WTC11 (cell line): Measurements from ENCODE around the gene OR8B2. TPM values are rescaled to one million over a fixed set of nuclear protein-coding genes. Genes with fewer than 3 reads are reported as not detected.

Experiments used
- ATAC-seq: fragments of 200-7000 bp; cut with Tn5 transposase; 2 replicates; pipeline ENCODE4 v1.10.0; 2021; ENCODE audit warnings: mild to moderate bottlenecking, moderate library complexity
- Bru-seq: library from RNA; stranded (reverse); fragments of 400-500 nt; gene quantifications from one replicate; lab custom pipeline; 2021; lab: Mats Ljungman, UMichigan
- CTCF ChIA-PET: fragments of 300-600 bp; sonication (Branson Sonifier 250); formaldehyde crosslinking; loops from one replicate; lab custom pipeline; 2021; ENCODE audit warnings: antibody characterized with exemption; lab: Charles Lee
- POLR2A ChIA-PET: fragments of 350-600 bp; sonication (Branson Sonifier 250); formaldehyde crosslinking; loops from one replicate; lab custom pipeline; 2021; ENCODE audit warnings: antibody characterized with exemption; lab: Charles Lee
- DNase-seq: peaks from one replicate; pipeline ENCODE4 v3.0.0; 2021; ENCODE audit warnings: low spot score
- H3K27ac Mint-ChIP-seq: 2 replicates; pipeline ENCODE4 v1.8.0; 2021; ENCODE audit warnings: mixed read lengths
- H3K27me3 Mint-ChIP-seq: 2 replicates; pipeline ENCODE4 v1.8.0; 2021; ENCODE audit warnings: low read depth, mild to moderate bottlenecking, moderate library complexity, mixed read lengths
- H3K36me3 Mint-ChIP-seq: 2 replicates; pipeline ENCODE4 v1.8.0; 2021; ENCODE audit warnings: mixed read lengths
- H3K4me1 Mint-ChIP-seq: 2 replicates; pipeline ENCODE4 v1.8.0; 2022; ENCODE audit warnings: mixed read lengths
- H3K4me3 Mint-ChIP-seq: 2 replicates; pipeline ENCODE4 v1.8.0; 2021; ENCODE audit warnings: mild to moderate bottlenecking, moderate library complexity, mixed read lengths
- H3K9me3 Mint-ChIP-seq: 2 replicates; pipeline ENCODE4 v1.8.0; 2021; ENCODE audit warnings: mixed read lengths
- ATF2 ChIP-seq: sonication (generic); formaldehyde crosslinking; IDR thresholded peaks from 2 replicates; pipeline ENCODE4 v1.8.1; 2022; ENCODE audit warnings: low read depth, missing genetic modification reagents, borderline replicate concordance
- CREB1 ChIP-seq: sonication (generic); formaldehyde crosslinking; IDR thresholded peaks from 2 replicates; pipeline ENCODE4 v1.8.0; 2023; ENCODE audit warnings: mild to moderate bottlenecking, missing genetic modification reagents
- FOXK1 ChIP-seq: sonication (generic); formaldehyde crosslinking; IDR thresholded peaks from 2 replicates; pipeline ENCODE4 v1.8.0; 2022; ENCODE audit warnings: mild to moderate bottlenecking, moderate library complexity, missing genetic modification reagents
- GTF2I ChIP-seq: fragments of 250-450 bp; sonication (Bioruptor Pico); conservative IDR thresholded peaks from 2 replicates; pipeline ENCODE4 v1.4.0; 2021; ENCODE audit warnings: mild to moderate bottlenecking
- SMAD4 ChIP-seq: sonication (generic); formaldehyde crosslinking; IDR thresholded peaks from 2 replicates; pipeline ENCODE4 v1.8.0; 2022; ENCODE audit warnings: mild to moderate bottlenecking, missing genetic modification reagents
- SP1 ChIP-seq: sonication (generic); formaldehyde crosslinking; conservative IDR thresholded peaks from 2 replicates; pipeline ENCODE4 v1.8.1; 2022; ENCODE audit warnings: missing genetic modification reagents
- TEAD4 ChIP-seq: sonication (generic); formaldehyde crosslinking; IDR thresholded peaks from 2 replicates; pipeline ENCODE4 v1.8.0; 2022; ENCODE audit warnings: mild to moderate bottlenecking, missing genetic modification reagents
- ZNF138 ChIP-seq: sonication (generic); formaldehyde crosslinking; conservative IDR thresholded peaks from 2 replicates; pipeline ENCODE4 v1.8.1; 2022; ENCODE audit warnings: mild to moderate bottlenecking, moderate library complexity, missing genetic modification reagents
- ZNF263 ChIP-seq: sonication (generic); formaldehyde crosslinking; IDR thresholded peaks from 2 replicates; pipeline ENCODE4 v1.8.1; 2022; ENCODE audit warnings: low read depth, mild to moderate bottlenecking, moderate library complexity, missing genetic modification reagents
- ZNF281 ChIP-seq: sonication (generic); formaldehyde crosslinking; IDR thresholded peaks from 2 replicates; pipeline ENCODE4 v1.8.0; 2023; ENCODE audit warnings: mild to moderate bottlenecking, missing genetic modification reagents
- long read RNA-seq, 3 experiments: library from RNA in 1 of 3; library from capped mRNA in 1 of 3; library from polyadenylated mRNA in 1 of 3; unstranded in 2 of 3; stranded (forward) in 1 of 3; transcript quantifications; one replicate each; pipeline ENCODE4 v2.0.0, GENCODE V29; 2021
- total RNA-seq: library from RNA; stranded (reverse); gene quantifications from 3 replicates; pipeline ENCODE4 v1.2.3, GENCODE V29; 2021
- TF ChIP-seq, protein P1 (sequence below): sonication (generic); formaldehyde crosslinking; IDR thresholded peaks from 2 replicates; pipeline ENCODE4 v1.8.0; 2022; ENCODE audit warnings: mild to moderate bottlenecking, missing genetic modification reagents
- TF ChIP-seq, protein P2 (sequence below): sonication (generic); formaldehyde crosslinking; IDR thresholded peaks from 2 replicates; pipeline ENCODE4 v1.8.0; 2022; ENCODE audit warnings: mild to moderate bottlenecking, missing genetic modification reagents
- TF ChIP-seq, protein P3 (sequence below): sonication (generic); formaldehyde crosslinking; IDR thresholded peaks from 2 replicates; pipeline ENCODE4 v1.8.0; 2023; ENCODE audit warnings: missing genetic modification reagents, mild to moderate bottlenecking, borderline replicate concordance
- TF ChIP-seq, protein P4 (sequence below): fragments of 250-450 bp; sonication (Bioruptor Pico); IDR thresholded peaks from 2 replicates; pipeline ENCODE4 v1.9.0; 2021; ENCODE audit warnings: moderate library complexity, mild to moderate bottlenecking, inconsistent platforms, borderline replicate concordance

OR8B2 gene, protein sequence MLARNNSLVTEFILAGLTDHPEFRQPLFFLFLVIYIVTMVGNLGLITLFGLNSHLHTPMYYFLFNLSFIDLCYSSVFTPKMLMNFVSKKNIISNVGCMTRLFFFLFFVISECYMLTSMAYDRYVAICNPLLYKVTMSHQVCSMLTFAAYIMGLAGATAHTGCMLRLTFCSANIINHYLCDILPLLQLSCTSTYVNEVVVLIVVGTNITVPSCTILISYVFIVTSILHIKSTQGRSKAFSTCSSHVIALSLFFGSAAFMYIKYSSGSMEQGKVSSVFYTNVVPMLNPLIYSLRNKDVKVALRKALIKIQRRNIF
- total RNA-seq (not detected in 3 replicates), Bru-seq, nascent RNA (not detected)
- long read RNA-seq, experiment 1 = 0 reads
- long read RNA-seq, experiment 2 = 0 reads
- long read RNA-seq, experiment 3 = 0 reads

- Mint-ChIP-seq H3K4me3 (no peak within 1 kb of the TSS), H3K9me3 (no peaks in the 10 kb centered on the region; the same call in 1 of the 2 replicates), H3K27ac (no peak within 1 kb of the TSS), H3K4me1 (no peaks in the 10 kb centered on the region), H3K36me3 (no peaks in the 10 kb centered on the region), H3K27me3 (no peaks in the 10 kb centered on the region)
- POLR2A ChIA-PET = no interaction called here
- CTCF ChIA-PET = no interaction called here
- ATAC-seq (no peak), DNase-seq (no peak)
- TF ChIP-seq, protein P1, sequence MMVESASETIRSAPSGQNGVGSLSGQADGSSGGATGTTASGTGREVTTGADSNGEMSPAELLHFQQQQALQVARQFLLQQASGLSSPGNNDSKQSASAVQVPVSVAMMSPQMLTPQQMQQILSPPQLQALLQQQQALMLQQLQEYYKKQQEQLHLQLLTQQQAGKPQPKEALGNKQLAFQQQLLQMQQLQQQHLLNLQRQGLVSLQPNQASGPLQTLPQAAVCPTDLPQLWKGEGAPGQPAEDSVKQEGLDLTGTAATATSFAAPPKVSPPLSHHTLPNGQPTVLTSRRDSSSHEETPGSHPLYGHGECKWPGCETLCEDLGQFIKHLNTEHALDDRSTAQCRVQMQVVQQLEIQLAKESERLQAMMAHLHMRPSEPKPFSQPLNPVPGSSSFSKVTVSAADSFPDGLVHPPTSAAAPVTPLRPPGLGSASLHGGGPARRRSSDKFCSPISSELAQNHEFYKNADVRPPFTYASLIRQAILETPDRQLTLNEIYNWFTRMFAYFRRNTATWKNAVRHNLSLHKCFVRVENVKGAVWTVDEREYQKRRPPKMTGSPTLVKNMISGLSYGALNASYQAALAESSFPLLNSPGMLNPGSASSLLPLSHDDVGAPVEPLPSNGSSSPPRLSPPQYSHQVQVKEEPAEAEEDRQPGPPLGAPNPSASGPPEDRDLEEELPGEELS (CRISPR knock-in tag) = no peak
- TF ChIP-seq ATF2 (CRISPR knock-in tag) (no peak), GTF2I (CRISPR knock-in tag) (no peak), CREB1 (CRISPR knock-in tag) (no peak), FOXK1 (CRISPR knock-in tag) (no peak), TEAD4 (CRISPR knock-in tag) (no peak), SP1 (CRISPR knock-in tag) (no peak), ZNF281 (CRISPR knock-in tag) (no peak), ZNF138 (CRISPR knock-in tag) (no peak), ZNF263 (CRISPR knock-in tag) (no peak), SMAD4 (CRISPR knock-in tag) (no peak)
- TF ChIP-seq, protein P2, sequence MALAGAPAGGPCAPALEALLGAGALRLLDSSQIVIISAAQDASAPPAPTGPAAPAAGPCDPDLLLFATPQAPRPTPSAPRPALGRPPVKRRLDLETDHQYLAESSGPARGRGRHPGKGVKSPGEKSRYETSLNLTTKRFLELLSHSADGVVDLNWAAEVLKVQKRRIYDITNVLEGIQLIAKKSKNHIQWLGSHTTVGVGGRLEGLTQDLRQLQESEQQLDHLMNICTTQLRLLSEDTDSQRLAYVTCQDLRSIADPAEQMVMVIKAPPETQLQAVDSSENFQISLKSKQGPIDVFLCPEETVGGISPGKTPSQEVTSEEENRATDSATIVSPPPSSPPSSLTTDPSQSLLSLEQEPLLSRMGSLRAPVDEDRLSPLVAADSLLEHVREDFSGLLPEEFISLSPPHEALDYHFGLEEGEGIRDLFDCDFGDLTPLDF (CRISPR knock-in tag) = no peak
- TF ChIP-seq, protein P3, sequence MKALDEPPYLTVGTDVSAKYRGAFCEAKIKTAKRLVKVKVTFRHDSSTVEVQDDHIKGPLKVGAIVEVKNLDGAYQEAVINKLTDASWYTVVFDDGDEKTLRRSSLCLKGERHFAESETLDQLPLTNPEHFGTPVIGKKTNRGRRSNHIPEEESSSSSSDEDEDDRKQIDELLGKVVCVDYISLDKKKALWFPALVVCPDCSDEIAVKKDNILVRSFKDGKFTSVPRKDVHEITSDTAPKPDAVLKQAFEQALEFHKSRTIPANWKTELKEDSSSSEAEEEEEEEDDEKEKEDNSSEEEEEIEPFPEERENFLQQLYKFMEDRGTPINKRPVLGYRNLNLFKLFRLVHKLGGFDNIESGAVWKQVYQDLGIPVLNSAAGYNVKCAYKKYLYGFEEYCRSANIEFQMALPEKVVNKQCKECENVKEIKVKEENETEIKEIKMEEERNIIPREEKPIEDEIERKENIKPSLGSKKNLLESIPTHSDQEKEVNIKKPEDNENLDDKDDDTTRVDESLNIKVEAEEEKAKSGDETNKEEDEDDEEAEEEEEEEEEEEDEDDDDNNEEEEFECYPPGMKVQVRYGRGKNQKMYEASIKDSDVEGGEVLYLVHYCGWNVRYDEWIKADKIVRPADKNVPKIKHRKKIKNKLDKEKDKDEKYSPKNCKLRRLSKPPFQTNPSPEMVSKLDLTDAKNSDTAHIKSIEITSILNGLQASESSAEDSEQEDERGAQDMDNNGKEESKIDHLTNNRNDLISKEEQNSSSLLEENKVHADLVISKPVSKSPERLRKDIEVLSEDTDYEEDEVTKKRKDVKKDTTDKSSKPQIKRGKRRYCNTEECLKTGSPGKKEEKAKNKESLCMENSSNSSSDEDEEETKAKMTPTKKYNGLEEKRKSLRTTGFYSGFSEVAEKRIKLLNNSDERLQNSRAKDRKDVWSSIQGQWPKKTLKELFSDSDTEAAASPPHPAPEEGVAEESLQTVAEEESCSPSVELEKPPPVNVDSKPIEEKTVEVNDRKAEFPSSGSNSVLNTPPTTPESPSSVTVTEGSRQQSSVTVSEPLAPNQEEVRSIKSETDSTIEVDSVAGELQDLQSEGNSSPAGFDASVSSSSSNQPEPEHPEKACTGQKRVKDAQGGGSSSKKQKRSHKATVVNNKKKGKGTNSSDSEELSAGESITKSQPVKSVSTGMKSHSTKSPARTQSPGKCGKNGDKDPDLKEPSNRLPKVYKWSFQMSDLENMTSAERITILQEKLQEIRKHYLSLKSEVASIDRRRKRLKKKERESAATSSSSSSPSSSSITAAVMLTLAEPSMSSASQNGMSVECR = no peak
- TF ChIP-seq, protein P4, sequence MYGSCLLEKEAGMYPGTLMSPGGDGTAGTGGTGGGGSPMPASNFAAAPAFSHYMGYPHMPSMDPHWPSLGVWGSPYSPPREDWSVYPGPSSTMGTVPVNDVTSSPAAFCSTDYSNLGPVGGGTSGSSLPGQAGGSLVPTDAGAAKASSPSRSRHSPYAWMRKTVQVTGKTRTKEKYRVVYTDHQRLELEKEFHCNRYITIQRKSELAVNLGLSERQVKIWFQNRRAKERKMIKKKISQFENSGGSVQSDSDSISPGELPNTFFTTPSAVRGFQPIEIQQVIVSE (CRISPR knock-in tag) = no peak
Observed at GRCh38 chr11:124384399-124384798, at the start of gene OR8B2. Gene OR8B2 (minus strand): TSS chr11:124384499. CDS start chr11:124383343, 1,156 bp downstream.
